Mesenchymal stem cell (in vitro differentiated cells and primary cell): ENCODE results near the gene VAV2.

ENCODE experiments used
- DNase-seq: peaks from one replicate; pipeline ENCODE4 v3.0.0-alpha.2; 2013
- H2AFZ ChIP-seq: one replicate; pipeline ENCODE4 v1.6.1; 2013; ENCODE audit warnings: low read depth, mild to moderate bottlenecking, control low read depth, inconsistent platforms, low read length, moderate library complexity
- H2AK5ac ChIP-seq: 2 replicates; pipeline ENCODE4 v1.6.1; 2013; ENCODE audit warnings: low read length, moderate library complexity, mild to moderate bottlenecking, inconsistent platforms; ENCODE audit not compliant: severe bottlenecking
- H2BK120ac ChIP-seq: one replicate; pipeline ENCODE4 v1.6.1; 2013; ENCODE audit warnings: low read depth, mild to moderate bottlenecking, inconsistent platforms, low read length, moderate library complexity
- H2BK12ac ChIP-seq, 2 experiments: one replicate each; pipeline ENCODE4 v1.6.1; 2013; ENCODE audit warnings: inconsistent platforms in 2 of 2, low read length in 2 of 2, mild to moderate bottlenecking in 2 of 2, moderate library complexity in 2 of 2, control low read depth in 1 of 2
- H2BK15ac ChIP-seq: one replicate; pipeline ENCODE4 v1.6.1; 2013; ENCODE audit warnings: mild to moderate bottlenecking, low read depth, inconsistent platforms; ENCODE audit not compliant: poor library complexity, severe bottlenecking
- H2BK5ac ChIP-seq: 2 replicates; pipeline ENCODE4 v1.6.1; 2013; ENCODE audit warnings: low read depth, mild to moderate bottlenecking, low read length, control low read depth, inconsistent platforms; ENCODE audit not compliant: poor library complexity, severe bottlenecking
- H3K14ac ChIP-seq, 2 experiments: one replicate each; pipeline ENCODE4 v1.6.1; 2013; ENCODE audit warnings: inconsistent platforms in 2 of 2, low read length in 2 of 2, control low read depth in 1 of 2, mild to moderate bottlenecking in 1 of 2, moderate library complexity in 1 of 2
- H3K18ac ChIP-seq, 2 experiments: one replicate each; pipeline ENCODE4 v1.6.1; 2013; ENCODE audit warnings: inconsistent platforms in 2 of 2, low read length in 2 of 2, control low read depth in 1 of 2, low read depth in 1 of 2, mild to moderate bottlenecking in 1 of 2
- H3K23ac ChIP-seq, 2 experiments: one replicate each; pipeline ENCODE4 v1.6.1; 2013; ENCODE audit warnings: inconsistent platforms in 2 of 2, low read length in 2 of 2, mild to moderate bottlenecking in 2 of 2, moderate library complexity in 2 of 2, control low read depth in 1 of 2
- H3K27ac ChIP-seq: 2 replicates; pipeline ENCODE4 v1.5.1; 2013; ENCODE audit warnings: mild to moderate bottlenecking, moderate library complexity, low read length, control low read depth, inconsistent platforms; ENCODE audit not compliant: poor library complexity, severe bottlenecking
- H3K27me3 ChIP-seq, 2 experiments: 2 replicates each; pipeline versions ENCODE4 v1.6.1 to v1.7.0; 2013; ENCODE audit warnings: low read length in 2 of 2, mild to moderate bottlenecking in 2 of 2, moderate library complexity in 2 of 2, control low read depth in 1 of 2, inconsistent platforms in 1 of 2; ENCODE audit not compliant: control insufficient read depth in 1 of 2, insufficient read depth in 1 of 2
- H3K36me3 ChIP-seq, 2 experiments: 2 replicates each; pipeline versions ENCODE4 v1.6.1 to v1.7.0; 2013; ENCODE audit warnings: low read length in 2 of 2, control low read depth in 1 of 2, inconsistent platforms in 1 of 2, low read depth in 1 of 2, mild to moderate bottlenecking in 1 of 2; ENCODE audit not compliant: insufficient read depth in 2 of 2, control insufficient read depth in 1 of 2
- H3K4ac ChIP-seq, 2 experiments: one replicate each; pipeline ENCODE4 v1.6.1; 2013; ENCODE audit warnings: inconsistent platforms in 2 of 2, low read length in 2 of 2, mild to moderate bottlenecking in 2 of 2, moderate library complexity in 2 of 2, control low read depth in 1 of 2, low read depth in 1 of 2
- H3K4me1 ChIP-seq: 2 replicates; pipeline ENCODE4 v1.6.1; 2013; ENCODE audit warnings: low read depth, low read length, control low read depth; ENCODE audit not compliant: control insufficient read depth, insufficient read depth
- H3K4me2 ChIP-seq: 2 replicates; pipeline ENCODE4 v1.6.1; 2013; ENCODE audit warnings: low read length, mild to moderate bottlenecking, inconsistent platforms; ENCODE audit not compliant: poor library complexity, severe bottlenecking
- H3K4me3 ChIP-seq, 2 experiments: 2 replicates each; pipeline versions ENCODE4 v1.5.1 to v1.7.0; 2013; ENCODE audit warnings: low read length in 2 of 2, mild to moderate bottlenecking in 2 of 2, control low read depth in 1 of 2, low read depth in 1 of 2; ENCODE audit not compliant: insufficient read depth in 1 of 2
- H3K79me1 ChIP-seq: replicated peaks from 2 replicates; pipeline ENCODE4 v1.6.1; 2013; ENCODE audit warnings: mild to moderate bottlenecking, control low read depth, low read length, inconsistent platforms; ENCODE audit not compliant: poor library complexity, severe bottlenecking
- H3K9ac ChIP-seq: 2 replicates; pipeline ENCODE4 v1.7.0; 2013; ENCODE audit warnings: mild to moderate bottlenecking, low read length, moderate library complexity
- H3K9me3 ChIP-seq: 2 replicates; pipeline ENCODE4 v1.7.0; 2013; ENCODE audit warnings: mild to moderate bottlenecking, low read length; ENCODE audit not compliant: control insufficient read depth
- H4K8ac ChIP-seq: one replicate; pipeline ENCODE4 v1.6.1; 2013; ENCODE audit warnings: inconsistent platforms, mild to moderate bottlenecking, low read length, moderate library complexity
- H4K91ac ChIP-seq: one replicate; pipeline ENCODE4 v1.6.1; 2013; ENCODE audit warnings: mild to moderate bottlenecking, low read length, inconsistent platforms
- WGBS: methylation state at CpG from one replicate; pipeline ENCODE4 v1.1.7; 2013; ENCODE audit warnings: mixed read lengths; 5-methylcytosine and 5-hydroxymethylcytosine counted together

VAV2 gene

GRCh38 chr9:133762488-133763271 lies 229.4 kb downstream of the VAV2 start:
- no peak overlapping the region for H2BK120ac ChIP-seq
- H2BK12ac ChIP-seq, result no peak overlapping the region
- no peak overlapping the region for H2BK5ac ChIP-seq
- H3K9me3 ChIP-seq, result peaks cover 10% of the 10 kb centered on the region
- no peak overlapping the region for H3K18ac ChIP-seq
- H4K8ac ChIP-seq, result no peak overlapping the region
- H4K91ac ChIP-seq, result no peak overlapping the region
- H3K4ac ChIP-seq, result no peak overlapping the region
- 97% methylated on average over 19 of the region's 19 CpGs for WGBS
- no peak overlapping the region for H2AK5ac ChIP-seq
- H2BK15ac ChIP-seq, result no peak overlapping the region
- no peak overlapping the region for H3K23ac ChIP-seq
- DNase-seq, result no peak
- peaks cover 31 to 54% of the 10 kb centered on the region in 2 experiments for H3K36me3 ChIP-seq
- peaks cover 7% of the 10 kb centered on the region for H3K4me1 ChIP-seq
- H3K14ac ChIP-seq, result no peak overlapping the region
- no peak overlapping the region for H2AFZ ChIP-seq
- H3K27me3 ChIP-seq, result no peaks in the 10 kb centered on the region
- H3K4me3 ChIP-seq, result no peak overlapping the region
- H3K9ac ChIP-seq, result no peak overlapping the region
- peaks cover 21% of the 10 kb centered on the region for H3K79me1 ChIP-seq
- no peak overlapping the region for H3K4me2 ChIP-seq
- H3K27ac ChIP-seq, result no peak overlapping the region

- peaks cover under 1% of the 10 kb centered on the region for H3K9me3 ChIP-seq
- H2BK5ac ChIP-seq, result no peak overlapping the region
- H3K14ac ChIP-seq, result no peak overlapping the region
- H2BK120ac ChIP-seq, result no peak overlapping the region
- H3K4me1 ChIP-seq, result peaks cover 7% of the 10 kb centered on the region
- no peak overlapping the region for H4K8ac ChIP-seq
- 88% methylated on average over 11 of the region's 11 CpGs for WGBS
- H4K91ac ChIP-seq, result no peak overlapping the region
- H3K23ac ChIP-seq, result no peak overlapping the region
- H3K27ac ChIP-seq, result no peak overlapping the region
- no peak overlapping the region for H2BK15ac ChIP-seq
- H2AFZ ChIP-seq, result no peak overlapping the region
- H2BK12ac ChIP-seq, result no peak overlapping the region
- H3K36me3 ChIP-seq, result peaks cover 22 to 51% of the 10 kb centered on the region in 2 experiments
- no peak overlapping the region for H3K4me3 ChIP-seq
- H3K18ac ChIP-seq, result no peak overlapping the region
- H3K9ac ChIP-seq, result no peak overlapping the region
- H3K79me1 ChIP-seq, result peaks cover 17% of the 10 kb centered on the region
- no peak for DNase-seq
- no peak overlapping the region for H3K4ac ChIP-seq
- no peaks in the 10 kb centered on the region for H3K27me3 ChIP-seq
- H2AK5ac ChIP-seq, result no peak overlapping the region
- no peak overlapping the region for H3K4me2 ChIP-seq
These were observed 230.4 kb downstream of the VAV2 start for GRCh38 chr9:133761641-133762248.

DNA sequence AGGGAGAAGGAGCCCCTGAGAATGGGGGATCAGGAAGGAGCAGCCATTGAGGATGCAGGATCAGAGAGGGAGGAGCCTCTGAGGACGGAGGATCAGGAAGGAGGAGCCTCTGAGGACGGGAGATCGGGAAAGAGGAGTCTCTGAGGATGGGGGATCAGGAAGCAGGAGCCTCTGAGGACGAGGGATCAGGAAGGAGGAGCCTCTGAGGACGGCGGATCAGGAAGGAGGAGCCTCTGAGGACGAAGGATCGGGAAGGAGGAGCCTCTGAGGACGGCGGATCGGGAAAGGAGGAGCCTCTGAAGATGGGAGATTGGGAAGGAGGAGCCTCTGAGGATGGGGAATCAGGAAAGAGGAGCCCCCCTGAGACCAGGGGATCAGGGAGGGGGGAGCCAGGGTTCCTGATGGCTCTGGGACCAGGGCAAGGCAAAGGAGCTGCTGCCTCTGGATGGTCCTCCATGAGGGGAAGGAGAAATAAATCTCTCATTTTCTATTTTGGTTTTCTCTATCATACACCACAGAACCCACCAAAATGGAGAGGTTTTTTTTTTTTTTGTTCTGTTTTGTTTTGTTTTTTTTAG lies 231.3 kb downstream of the VAV2 start:
- H3K27me3 ChIP-seq, result no peaks in the 10 kb centered on the region
- no peak overlapping the region for H3K23ac ChIP-seq
- 88% methylated on average over 11 of the region's 11 CpGs for WGBS
- H3K27ac ChIP-seq, result no peak overlapping the region
- H3K14ac ChIP-seq, result no peak overlapping the region
- no peak for DNase-seq
- H3K36me3 ChIP-seq, result peaks cover 17 to 58% of the 10 kb centered on the region in 2 experiments
- no peak overlapping the region for H3K9ac ChIP-seq
- H3K9me3 ChIP-seq, result no peaks in the 10 kb centered on the region
- H2AFZ ChIP-seq, result no peak overlapping the region
- H2BK5ac ChIP-seq, result no peak overlapping the region
- no peak overlapping the region for H3K4ac ChIP-seq
- peaks cover 7% of the 10 kb centered on the region for H3K4me1 ChIP-seq
- no peak overlapping the region for H2BK12ac ChIP-seq
- H4K91ac ChIP-seq, result no peak overlapping the region
- no peak overlapping the region for H2AK5ac ChIP-seq
- peaks cover 17% of the 10 kb centered on the region for H3K79me1 ChIP-seq
- H3K4me3 ChIP-seq, result no peak overlapping the region
- no peak overlapping the region for H2BK15ac ChIP-seq
- no peak overlapping the region for H3K18ac ChIP-seq
- H2BK120ac ChIP-seq, result no peak overlapping the region
- H4K8ac ChIP-seq, result peak overlapping the region; percentile 22
- H3K4me2 ChIP-seq, result no peak overlapping the region

DNA sequence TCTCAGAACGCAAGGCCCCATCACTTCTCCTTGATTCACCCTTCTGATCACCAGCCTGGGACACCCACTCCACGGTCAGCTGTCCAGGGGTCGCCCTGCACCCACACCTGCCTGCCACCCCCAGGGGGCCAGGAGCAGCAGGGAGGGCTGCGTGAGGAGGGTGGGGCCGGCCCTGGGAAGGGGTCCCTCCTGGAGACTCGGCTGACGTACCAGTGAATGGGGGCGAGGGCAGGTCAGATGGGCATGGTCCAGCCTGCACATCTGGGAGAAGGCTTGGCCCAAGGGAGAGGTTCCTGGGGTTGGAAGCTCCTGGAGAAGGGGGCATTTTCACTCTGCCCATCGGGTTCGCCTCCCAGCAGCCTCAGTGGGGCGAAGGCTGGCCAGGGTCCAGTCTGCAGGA lies 232.2 kb downstream of the VAV2 start:
- H3K27ac ChIP-seq, result no peak overlapping the region
- peaks cover 17 to 59% of the 10 kb centered on the region in 2 experiments for H3K36me3 ChIP-seq
- no peak overlapping the region for H3K9ac ChIP-seq
- H3K9me3 ChIP-seq, result no peaks in the 10 kb centered on the region
- no peak overlapping the region for H2BK12ac ChIP-seq
- H3K27me3 ChIP-seq, result peaks cover 0 to 3% of the 10 kb centered on the region in 2 experiments
- no peak overlapping the region for H3K4me3 ChIP-seq
- no peak overlapping the region for H4K91ac ChIP-seq
- DNase-seq, result no peak
- peaks cover 17% of the 10 kb centered on the region for H3K79me1 ChIP-seq
- H3K18ac ChIP-seq, result no peak overlapping the region
- no peak overlapping the region for H2BK120ac ChIP-seq
- peaks cover 7% of the 10 kb centered on the region for H3K4me1 ChIP-seq
- WGBS, result 97% methylated on average over 11 of the region's 11 CpGs
- peak overlapping the region; percentile 19 for H4K8ac ChIP-seq
- no peak overlapping the region for H3K14ac ChIP-seq
- H3K23ac ChIP-seq, result no peak overlapping the region
- no peak overlapping the region for H2AK5ac ChIP-seq
- no peak overlapping the region for H2BK15ac ChIP-seq
- no peak overlapping the region for H2BK5ac ChIP-seq
- no peak overlapping the region for H3K4ac ChIP-seq
- no peak overlapping the region for H3K4me2 ChIP-seq
- H2AFZ ChIP-seq, result no peak overlapping the region
